Superior temporal gyrus (tissue), 1 donor: Measurements from ENCODE around the gene IER3IP1.
"Not testable (repeated sequence)": the region's sequence is repeated elsewhere in the genome, so short reads cannot be mapped to it uniquely, and the experiment has no call there.

Experiments
- DNase-seq: peaks from one replicate; pipeline ENCODE4 v3.0.0-alpha.2; 2016; ENCODE audit errors: extremely low spot score

The IER3IP1 gene, protein sequence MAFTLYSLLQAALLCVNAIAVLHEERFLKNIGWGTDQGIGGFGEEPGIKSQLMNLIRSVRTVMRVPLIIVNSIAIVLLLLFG

DNA sequence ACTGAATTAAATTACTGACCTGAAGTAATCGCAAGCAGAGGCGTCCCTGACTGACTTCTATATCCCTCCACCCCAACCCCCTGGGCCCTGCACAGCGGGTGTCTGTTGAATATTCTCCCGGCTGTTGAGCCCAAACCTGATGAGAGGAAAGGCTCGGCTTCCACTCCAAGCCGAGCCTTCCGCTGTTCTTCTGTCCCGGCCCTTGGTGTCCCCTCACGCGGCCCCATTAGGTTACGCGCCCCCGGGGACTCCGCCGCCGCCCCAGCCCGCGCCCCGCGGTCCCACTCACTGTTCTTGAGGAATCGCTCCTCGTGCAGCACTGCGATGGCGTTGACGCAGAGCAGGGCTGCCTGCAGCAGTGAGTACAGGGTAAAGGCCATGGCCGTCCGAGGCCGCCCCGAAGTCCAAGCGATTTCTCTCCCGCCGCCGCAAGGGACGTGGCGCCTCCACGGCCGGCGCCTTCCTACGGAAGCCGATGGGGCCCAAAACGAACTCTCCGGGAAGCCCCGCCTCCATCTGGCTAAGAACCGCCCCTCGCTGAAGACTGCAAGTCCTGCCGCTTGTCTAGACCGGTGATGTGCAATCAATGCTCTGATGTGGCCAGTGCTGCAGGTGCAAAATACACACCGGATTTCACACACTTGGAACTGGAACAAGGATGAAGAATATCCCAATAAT, at the start of gene IER3IP1:
Gene IER3IP1 (minus strand): TSS at position 467 of the 678 bp plus-strand sequence. CDS start 87 bp downstream, at position 380.
- peak; percentile 95 for DNase-seq

DNA sequence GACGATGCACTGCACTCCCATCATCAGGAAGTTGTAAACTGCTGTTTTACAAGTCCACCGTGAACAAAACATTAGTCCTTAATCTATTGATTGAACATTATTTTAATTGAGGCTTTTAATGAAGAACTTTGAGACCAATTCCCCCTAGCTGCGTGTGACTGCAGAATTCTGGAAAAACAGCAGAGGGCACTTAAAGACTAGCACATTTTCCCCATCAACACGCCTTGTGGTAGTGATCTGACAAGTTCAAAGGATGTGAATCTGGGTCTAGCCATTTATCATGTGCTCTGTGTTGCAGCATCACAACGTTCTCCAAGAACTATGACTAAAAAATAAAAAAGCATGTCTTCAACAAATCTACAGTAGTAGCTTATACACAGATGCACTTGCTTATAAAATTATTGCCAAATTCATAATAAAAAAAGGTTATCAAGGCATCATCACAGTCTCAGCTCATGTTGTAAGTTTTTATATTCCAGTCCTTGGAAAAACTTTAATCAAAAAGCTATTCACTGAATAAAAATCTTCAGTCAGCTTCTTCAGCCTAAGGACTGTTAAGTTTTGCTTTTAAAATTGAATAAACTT, 39.5 kb upstream of the IER3IP1 start:
- peak; percentile 85 for DNase-seq

DNA sequence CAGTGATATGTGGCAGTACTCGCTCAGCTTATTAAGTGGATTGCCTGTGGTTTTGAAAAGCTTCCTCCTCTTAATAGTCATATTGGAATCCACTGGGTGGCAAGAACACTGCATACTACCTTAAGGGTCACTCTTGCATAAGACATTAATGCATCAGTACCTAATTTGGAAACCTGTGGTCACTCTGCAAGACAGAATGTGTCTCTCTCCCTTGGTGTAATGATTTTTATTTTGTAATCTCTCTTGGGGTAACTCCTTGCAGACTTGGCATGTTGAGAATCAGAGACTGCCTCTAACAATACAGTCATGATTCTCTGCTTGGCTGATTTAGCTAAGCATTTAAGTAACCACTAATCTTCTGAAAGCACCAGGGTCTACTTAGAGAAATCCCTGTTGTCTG, 33.0 kb upstream of the IER3IP1 start:
- no peak for DNase-seq

DNA sequence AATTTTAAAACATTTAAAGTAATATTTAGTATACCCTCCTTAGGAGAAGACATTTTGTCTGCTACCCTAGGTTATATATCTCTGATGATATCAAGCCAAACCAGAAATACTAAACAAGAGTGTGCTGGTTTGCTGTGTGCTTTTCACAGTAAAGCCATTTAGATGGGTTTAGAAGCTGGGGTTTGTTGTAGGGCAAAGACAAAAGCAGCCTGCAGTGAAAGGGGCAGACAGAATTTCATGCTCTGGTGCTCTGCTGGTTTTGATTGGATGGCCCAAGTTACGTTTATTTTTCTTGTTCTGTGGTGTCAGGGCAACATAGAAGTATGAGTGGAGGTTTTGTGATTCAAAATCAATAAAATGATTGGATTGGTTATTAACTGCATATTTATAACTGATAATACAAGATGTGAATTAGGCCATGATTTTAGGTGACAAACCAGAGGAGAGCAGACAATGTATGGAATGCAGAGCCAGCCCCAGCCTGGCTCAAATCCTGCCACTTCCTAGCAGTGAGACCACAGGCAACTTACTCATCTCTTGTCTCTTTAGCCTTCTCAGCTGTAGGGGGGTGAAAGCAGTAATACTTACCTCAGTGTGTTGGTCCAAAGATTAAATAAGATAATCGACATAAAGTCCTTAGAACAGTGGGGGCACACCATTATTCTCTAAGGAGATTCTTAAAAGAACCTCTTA, 30.9 kb upstream of the IER3IP1 start:
- no peak for DNase-seq

DNA sequence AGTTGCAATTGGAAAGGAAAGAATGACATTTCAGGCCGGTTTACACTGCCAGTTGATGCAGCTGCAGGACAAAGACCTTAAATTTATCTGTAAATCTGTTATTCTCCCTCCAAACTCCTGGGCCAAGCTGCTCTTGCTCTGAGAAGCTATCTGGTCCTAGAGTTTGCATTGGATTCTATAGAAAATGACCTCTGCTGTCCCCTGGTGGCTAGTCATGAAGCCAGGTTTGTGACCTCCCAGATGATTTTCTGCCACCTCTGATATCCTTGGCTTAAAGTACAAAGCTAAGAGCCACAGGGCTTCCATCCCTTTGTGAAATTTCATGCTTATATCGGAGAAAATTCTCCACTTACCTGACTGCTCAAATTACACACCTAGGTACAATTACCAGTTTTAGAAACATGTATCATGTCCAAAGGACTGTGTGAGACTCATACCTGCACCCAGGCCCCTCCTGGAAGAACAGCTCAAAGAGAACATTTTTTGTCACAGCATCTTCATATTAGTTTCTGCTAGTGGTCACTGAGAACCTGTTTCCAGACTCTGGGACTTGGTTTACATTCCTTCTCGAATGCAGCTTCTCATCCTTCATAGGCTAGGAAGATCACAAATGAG, 28.9 kb upstream of the IER3IP1 start:
- DNase-seq: peak; percentile 70

DNA sequence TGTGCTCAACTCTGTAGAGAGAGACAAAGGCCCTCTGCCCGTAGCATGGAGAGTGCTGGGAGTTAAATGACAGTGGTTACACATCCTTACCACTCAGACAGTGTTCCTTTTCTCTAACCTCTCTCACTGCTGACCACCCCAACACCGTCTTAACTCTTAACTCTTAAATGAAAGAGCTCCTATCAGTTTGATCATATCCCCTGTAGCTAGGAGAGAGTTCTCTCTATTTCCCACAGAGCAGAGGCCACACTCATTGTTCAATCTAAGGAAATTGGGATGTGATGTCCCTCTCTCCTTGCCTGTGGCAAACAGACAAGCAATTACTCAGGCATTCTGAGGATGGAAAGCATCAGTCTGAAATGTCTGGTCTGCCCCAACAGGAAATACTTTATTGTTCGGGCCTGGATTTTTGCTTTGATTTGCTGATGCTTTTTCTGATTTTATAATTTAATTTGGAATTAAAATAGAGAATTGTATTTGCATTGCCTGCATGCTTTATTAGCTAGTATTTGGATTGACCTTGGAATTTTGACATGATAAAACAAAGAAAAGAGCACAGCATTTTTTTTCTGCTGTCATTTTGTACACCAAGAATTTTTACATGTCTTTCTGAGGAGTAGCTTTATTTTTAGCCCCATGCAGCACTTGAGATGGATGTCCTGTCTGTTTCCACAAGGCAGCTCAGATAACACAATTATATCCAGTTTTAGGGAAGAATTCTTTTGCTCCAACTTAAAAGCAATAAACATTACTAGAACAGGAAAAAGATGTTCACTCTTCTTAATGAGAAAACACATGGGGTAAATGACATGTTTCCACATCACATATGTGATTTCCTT, 27.7 kb upstream of the IER3IP1 start:
- no peak for DNase-seq

DNA sequence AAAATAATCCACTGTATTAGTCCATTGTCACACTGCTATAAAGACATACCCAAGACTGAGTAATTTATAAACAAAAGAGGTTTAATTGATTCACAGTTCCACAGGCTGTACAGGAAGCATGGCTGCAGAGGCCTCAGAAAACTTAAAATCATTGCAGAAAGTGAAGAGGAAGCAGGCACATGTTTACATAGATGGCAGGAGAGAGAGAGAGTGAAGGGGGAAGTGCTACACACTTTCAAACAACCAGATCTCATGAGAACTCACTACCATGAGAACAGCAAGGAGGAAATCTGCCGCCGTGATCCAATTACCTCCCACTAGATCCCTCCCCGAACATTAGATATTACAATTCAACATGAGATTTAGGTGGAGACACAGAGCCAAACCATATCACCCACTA, 19.8 kb upstream of the IER3IP1 start:
- not testable (repeated sequence) for DNase-seq

DNA sequence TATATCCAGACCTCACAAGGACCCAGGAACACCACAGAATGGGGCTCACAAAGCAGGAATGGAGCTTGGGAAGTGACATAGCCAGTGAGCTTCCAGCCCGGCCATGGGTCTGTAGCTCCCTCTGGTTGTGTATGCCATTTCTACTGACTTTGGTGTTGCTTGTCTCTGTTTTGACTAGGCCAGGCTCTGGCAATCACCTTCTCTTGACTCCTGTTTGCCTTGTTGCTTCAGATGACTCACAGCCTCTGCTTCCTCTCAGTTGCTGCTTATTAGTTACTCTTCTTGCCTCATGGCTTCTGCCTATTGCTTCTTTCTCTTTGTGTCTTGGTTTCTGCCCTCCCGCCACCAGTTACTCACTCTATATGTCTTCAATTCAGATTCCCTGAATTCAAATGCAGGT, 15.8 kb upstream of the IER3IP1 start:
- DNase-seq: no peak

DNA sequence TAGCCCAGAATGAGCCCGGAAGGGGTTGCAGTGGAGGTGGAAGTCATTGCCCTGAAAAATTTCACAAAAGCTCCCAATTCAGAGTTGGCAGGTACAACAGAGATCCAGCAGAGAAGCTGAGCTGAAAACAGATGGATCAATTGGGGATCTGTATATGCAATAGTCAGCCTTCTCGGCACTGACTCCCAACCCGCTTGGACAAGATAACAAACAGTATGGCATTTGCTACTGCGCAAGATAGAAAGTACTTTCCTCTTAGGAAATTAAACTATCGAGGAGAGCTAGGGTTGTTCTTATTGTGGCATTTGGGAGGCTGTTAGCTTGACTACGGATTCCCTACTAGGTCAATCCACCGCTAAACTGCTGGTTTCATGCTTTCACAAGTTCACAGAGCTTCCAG, 11.6 kb upstream of the IER3IP1 start:
- no peak for DNase-seq

DNA sequence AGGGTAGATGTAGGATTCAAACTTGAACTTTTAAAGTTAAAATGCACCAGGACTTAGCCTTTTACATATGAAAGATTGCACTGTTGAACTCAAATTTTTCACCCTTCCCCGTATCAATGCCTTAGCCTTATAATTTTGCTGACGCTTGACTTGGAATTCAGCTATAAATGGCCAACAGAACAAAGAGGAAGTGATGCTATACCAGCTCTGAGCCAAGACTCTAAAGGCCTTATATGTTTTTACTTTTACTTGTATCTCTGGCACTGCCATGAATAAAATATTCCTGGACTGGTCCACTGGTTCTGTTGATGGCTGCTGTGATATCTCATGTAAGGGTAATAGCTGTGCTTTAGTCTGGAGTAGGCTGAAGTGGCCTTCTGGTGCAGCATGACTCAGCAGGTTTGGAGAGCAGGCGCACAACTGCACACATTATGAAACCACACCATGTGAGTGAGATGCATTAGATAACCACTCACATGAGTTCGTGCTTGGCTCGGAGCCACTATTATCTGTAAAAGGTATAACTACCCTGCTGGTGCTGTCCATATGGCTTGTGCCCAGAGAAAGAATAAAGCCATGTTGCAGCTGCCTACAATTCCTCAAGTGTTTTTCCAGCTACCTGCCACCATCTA, 8.4 kb upstream of the IER3IP1 start:
- no peak for DNase-seq

DNA sequence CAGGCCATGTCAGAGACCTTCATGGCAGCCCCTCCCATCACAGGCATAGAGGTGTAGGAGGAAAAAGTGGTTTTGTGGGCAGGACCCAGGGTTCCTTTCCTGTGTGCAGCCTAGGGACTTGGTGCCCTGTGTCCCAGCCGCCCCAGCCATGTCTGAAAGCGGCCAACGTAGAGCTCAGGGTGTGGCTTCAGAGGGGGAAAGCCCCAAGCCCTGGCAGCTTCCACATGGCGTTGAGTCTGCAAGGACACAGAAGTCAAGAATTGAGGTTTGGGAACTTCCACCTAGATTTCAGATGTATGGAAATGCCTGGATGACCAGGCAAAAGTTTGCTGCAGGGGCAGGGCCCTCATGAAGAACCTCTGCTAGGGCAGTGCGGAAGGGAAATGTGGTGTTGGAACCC, 6.0 kb upstream of the IER3IP1 start:
- DNase-seq: not testable (repeated sequence)

DNA sequence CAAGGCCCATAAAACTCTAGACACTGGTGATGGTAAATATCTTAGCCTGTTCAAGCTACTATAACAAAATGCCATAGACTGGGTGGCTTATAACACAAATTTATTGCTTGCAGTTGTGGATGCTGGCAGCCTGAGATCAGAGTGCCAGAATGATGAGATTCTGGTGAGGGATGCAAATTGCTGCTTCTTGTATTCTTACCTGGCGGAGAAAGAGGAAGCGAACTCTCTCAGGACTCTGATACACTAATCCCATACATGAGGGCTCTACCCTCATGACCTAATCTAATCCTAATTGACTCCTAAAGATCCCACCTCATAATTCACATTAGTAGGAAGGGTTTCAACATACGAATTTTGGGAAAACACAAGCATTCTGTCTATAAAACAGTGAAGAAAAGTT, 4.6 kb upstream of the IER3IP1 start:
- DNase-seq: no peak

DNA sequence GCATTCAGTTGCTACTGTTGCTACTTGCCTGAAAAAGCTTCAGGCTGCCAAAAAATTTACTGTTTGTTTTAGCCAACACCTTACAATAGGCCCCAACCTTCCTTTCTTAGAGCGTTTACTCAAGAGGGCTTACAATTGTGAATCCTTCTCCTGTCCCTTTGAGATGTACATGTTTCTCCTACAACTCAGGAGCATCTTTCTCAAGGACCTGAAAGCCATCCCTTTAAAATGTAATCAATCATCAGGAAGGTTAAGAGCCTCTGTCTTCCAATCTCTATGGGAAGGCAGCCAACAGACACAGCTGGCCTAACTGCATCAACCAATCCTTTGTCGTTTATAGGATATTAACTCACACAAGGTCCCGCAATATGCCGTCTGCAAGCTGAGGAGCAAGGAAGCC, 3.4 kb upstream of the IER3IP1 start:
- DNase-seq: no peak

DNA sequence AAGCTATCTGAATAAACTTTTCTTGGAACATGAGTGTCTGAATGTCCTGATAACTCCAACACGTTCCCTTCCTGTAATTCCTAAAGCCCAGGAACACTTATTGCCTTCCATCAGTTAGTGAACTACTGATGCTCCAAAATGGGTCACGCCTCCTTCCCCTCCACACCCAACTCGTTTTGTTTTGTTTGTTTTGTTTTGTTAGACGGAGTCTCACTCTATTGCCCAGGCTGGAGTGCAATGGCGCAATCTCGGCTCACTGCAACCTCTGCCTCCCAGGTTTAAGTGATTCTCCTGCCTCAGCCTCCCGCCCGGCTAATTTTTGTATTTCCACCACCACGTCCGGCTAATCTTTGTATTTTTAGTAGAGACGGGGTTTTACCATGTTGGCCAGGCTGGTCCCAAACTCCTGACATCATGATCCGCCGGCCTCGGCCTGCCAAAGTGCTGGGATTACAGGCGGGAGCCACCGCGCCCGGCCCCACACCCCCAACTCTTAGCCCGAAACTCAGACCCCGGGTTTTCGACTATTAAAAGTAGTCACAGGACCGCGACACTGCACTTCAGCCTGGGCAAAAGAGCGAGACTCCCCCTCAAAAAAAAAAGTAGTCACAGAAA, 774 bp downstream of the IER3IP1 start:
- DNase-seq: no peak

DNA sequence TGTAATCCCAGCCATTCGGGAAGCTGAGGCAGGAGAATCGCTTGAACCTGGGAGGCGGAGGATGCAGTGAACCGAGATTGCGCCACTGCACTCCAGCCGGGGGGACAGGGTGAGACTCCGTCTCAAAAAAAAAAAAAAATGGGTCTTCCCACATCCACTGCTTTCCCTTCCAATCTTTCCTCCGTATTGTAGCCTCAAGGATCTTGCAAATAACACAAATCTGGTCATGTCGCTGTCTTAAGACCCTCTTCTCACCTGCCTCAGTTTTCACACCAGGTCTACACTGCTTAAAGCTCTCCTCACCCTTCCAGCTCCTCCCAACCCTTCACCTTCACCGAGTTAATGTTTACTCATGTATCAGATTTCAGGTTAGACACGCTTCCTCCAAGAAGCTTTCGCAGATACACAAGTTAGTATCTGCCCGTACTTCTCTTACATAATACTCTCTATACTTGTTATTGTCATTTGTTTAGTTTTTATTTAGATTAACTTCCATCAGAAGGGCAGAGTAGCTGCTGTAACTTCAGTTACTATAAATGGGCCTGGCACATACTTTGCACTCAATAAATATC, 1.5 kb downstream of the IER3IP1 start:
- no peak for DNase-seq

DNA sequence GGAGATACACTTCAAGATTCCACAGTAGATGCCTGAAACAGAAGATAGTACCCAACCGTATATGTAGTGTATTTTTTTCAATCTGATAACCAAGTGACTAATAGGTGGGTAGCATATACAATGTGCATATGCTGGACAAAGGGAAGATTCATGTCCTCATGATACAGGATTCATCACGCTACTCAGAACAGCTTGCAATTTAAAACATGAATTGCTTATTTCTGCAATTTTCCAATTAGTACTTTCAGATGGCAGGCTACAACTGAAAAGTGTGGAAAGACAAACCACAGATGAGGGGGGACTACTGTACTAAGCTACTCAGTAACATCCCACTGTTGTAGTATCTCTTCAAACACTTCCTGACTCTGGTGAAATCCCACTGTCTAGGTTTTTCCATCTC, 3.7 kb downstream of the IER3IP1 start:
- no peak for DNase-seq

DNA sequence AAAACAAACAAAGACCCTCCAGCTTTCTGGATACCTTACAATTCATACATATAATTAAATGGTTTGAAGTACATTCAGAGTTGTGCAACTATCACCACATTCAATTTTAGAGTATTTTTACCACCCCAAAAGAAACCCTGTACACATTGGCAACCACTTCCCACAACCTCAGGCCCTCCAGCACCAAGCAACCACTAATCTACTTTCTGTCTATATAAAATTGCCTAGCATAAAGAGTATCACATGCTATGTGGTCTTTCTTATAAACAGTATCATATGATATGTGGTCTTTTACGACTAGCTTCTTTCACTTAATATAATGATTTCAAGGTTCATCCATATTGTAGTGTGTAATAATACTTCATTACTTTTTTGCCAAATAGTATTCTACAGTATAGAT, 7.3 kb downstream of the IER3IP1 start:
- DNase-seq: no peak

DNA sequence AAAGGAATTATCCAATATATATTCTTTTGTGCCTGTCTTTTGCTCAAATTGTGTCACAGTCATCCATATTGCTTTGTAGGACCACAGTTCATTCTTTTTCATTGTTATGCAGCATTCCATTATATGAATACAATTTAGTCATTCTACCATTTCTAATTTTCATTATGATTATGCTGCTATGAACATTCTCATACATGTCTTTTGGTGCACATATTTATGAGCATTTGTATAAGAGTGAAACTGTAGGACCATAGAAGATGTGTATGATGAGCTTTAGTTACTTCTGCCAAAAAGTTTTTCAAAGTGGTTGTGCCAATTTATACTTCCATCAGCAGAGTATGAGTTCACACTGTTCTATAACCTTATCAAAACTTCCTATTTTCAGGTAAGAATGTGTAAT, 7.7 kb downstream of the IER3IP1 start:
- DNase-seq: no peak

DNA sequence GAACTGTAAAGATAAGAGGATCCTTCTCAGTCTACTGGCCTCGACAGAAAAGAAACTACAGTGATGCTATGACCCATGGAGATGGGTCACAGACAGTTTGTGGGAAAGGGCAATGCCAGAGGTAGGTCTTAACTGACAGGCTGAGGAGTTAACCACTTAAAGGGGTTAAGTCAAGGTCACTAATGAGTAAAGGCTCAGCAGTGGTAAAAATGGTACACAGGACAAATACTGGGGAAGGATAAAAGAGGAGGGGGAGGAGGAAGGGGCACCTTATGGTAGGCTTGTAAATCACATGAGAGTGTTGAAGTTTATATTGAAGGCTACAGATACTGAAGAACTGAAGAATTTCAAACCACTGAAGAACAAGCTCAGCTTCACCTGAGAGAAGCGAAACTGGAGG, 9.9 kb downstream of the IER3IP1 start:
- DNase-seq: no peak

DNA sequence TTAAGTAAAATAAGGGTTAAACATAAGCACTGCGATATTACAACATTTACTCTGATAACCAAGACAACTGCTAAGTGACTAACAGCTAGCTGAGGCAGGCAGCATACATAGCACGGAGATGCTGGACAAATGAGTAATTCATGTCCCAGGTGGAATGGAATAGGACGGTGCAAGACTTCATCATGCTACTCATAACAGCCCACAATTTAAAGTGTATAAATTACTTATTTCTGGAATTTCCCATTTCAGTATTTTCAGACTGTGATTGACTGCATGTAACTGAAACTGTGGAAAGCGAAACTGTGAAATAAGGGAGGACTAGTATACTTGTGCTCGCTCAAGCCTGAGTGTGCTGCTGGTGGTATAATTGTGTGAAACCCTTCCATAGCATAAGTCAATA, 12.9 kb downstream of the IER3IP1 start:
- DNase-seq: no peak
